GM23338 (cell line): Measurements from ENCODE around the gene L1CAM. TPM values are rescaled to one million over a fixed set of nuclear protein-coding genes. Genes with fewer than 3 reads are reported as not detected.

Experiments used
- ATAC-seq: fragments of 200-7000 bp; cut with Tn5 transposase; 3 replicates; pipeline ENCODE4 v1.9.1; 2020
- DNase-seq: peaks from one replicate; pipeline ENCODE4 v3.0.0-alpha.2; 2015; ENCODE audit warnings: low spot score
- H2AFZ ChIP-seq: fragments of 200-600 bp; sonication (generic); 2 replicates; pipeline ENCODE4 v1.8.0; 2016; ENCODE audit warnings: antibody characterized with exemption, mild to moderate bottlenecking, moderate library complexity
- H3F3A ChIP-seq: fragments of 200-600 bp; sonication (generic); replicated peaks from 2 replicates; pipeline ENCODE4 v1.8.0; 2017; ENCODE audit warnings: antibody characterized with exemption, mixed run types, low read depth
- H3K27ac ChIP-seq: fragments of 200-600 bp; sonication (generic); 2 replicates; pipeline ENCODE4 v1.6.1; 2016; ENCODE audit warnings: low read depth
- H3K27me3 ChIP-seq: fragments of 200-600 bp; sonication (generic); 2 replicates; pipeline ENCODE4 v1.8.0; 2016; ENCODE audit warnings: mild to moderate bottlenecking, mixed run types, moderate library complexity; ENCODE audit not compliant: insufficient read depth
- H3K36me3 ChIP-seq: fragments of 200-600 bp; sonication (generic); 2 replicates; pipeline ENCODE4 v1.8.0; 2016; ENCODE audit warnings: mild to moderate bottlenecking; ENCODE audit not compliant: insufficient read depth
- H3K4me1 ChIP-seq: fragments of 200-600 bp; sonication (generic); 2 replicates; pipeline ENCODE4 v1.8.0; 2016; ENCODE audit warnings: mild to moderate bottlenecking, moderate library complexity; ENCODE audit not compliant: insufficient read depth
- H3K4me2 ChIP-seq: fragments of 200-600 bp; sonication (generic); 2 replicates; pipeline ENCODE4 v1.7.1; 2017; ENCODE audit warnings: mixed run types
- H3K4me3 ChIP-seq: fragments of 200-600 bp; sonication (generic); 2 replicates; pipeline ENCODE4 v1.6.1; 2016; ENCODE audit warnings: mixed run types
- H3K79me2 ChIP-seq: fragments of 200-600 bp; sonication (generic); replicated peaks from 2 replicates; pipeline ENCODE4 v1.8.0; 2017; ENCODE audit warnings: mild to moderate bottlenecking; ENCODE audit not compliant: insufficient read depth
- H3K9me2 ChIP-seq: fragments of 200-600 bp; sonication (generic); 2 replicates; pipeline ENCODE4 v1.8.0; 2017; ENCODE audit not compliant: insufficient read depth
- H4K20me1 ChIP-seq: fragments of 200-600 bp; sonication (generic); replicated peaks from 2 replicates; pipeline ENCODE4 v1.8.0; 2017; ENCODE audit warnings: mild to moderate bottlenecking; ENCODE audit not compliant: insufficient read depth
- H3K27ac Mint-ChIP-seq: 2 replicates; pipeline ENCODE4 v1.8.0; 2020; ENCODE audit warnings: inconsistent platforms, mild to moderate bottlenecking, moderate library complexity, mixed read lengths
- H3K27me3 Mint-ChIP-seq: 3 replicates; pipeline ENCODE4 v1.8.0; 2022; ENCODE audit warnings: low read depth, mild to moderate bottlenecking, moderate library complexity, mixed read lengths, inconsistent platforms; ENCODE audit not compliant: insufficient read depth, poor library complexity
- H3K36me3 Mint-ChIP-seq: 3 replicates; pipeline ENCODE4 v1.8.0; 2021; ENCODE audit warnings: low read depth, mild to moderate bottlenecking, inconsistent platforms, moderate library complexity, mixed read lengths
- H3K4me1 Mint-ChIP-seq: 3 replicates; pipeline ENCODE4 v1.8.0; 2020; ENCODE audit warnings: mild to moderate bottlenecking, inconsistent platforms, mixed read lengths
- H3K4me3 Mint-ChIP-seq: 3 replicates; pipeline ENCODE4 v1.8.0; 2021; ENCODE audit warnings: moderate library complexity, mild to moderate bottlenecking, inconsistent platforms, mixed read lengths
- H3K9me3 Mint-ChIP-seq: 3 replicates; pipeline ENCODE4 v1.8.0; 2020; ENCODE audit warnings: moderate library complexity, mild to moderate bottlenecking, inconsistent platforms, mixed read lengths
- CREB1 ChIP-seq: fragments of 250-450 bp; sonication (Bioruptor Pico); IDR thresholded peaks from 2 replicates; pipeline ENCODE4 v1.5.0; 2020; ENCODE audit warnings: low read depth, mild to moderate bottlenecking, moderate library complexity
- EZH2phosphoT487 ChIP-seq: fragments of 200-600 bp; sonication (generic); IDR thresholded peaks from one replicate; pipeline ENCODE4 v1.8.1; 2018; ENCODE audit warnings: antibody characterized with exemption; ENCODE audit not compliant: unreplicated experiment
- NANOG ChIP-seq: IDR thresholded peaks from 2 replicates; pipeline ENCODE4 v1.6.1; 2016; ENCODE audit warnings: antibody characterized with exemption, borderline replicate concordance
- POLR2AphosphoS5 ChIP-seq: IDR thresholded peaks from 2 replicates; pipeline ENCODE4 v1.6.1; 2016; ENCODE audit warnings: antibody characterized with exemption, low read depth
- STAT1 ChIP-seq: IDR thresholded peaks from one replicate; pipeline ENCODE4 v1.6.1; 2016; ENCODE audit warnings: antibody characterized with exemption; ENCODE audit not compliant: unreplicated experiment
- ZNF331 ChIP-seq: fragments of 250-450 bp; sonication (Bioruptor Pico); IDR thresholded peaks from 2 replicates; pipeline ENCODE4 v1.5.0; 2020; ENCODE audit warnings: low read depth, mild to moderate bottlenecking, moderate library complexity
- polyA plus RNA-seq: library from polyadenylated mRNA; unstranded; fragments of >200 nt; fragmentation: Nextera tagmentation; extraction: Ambion mirVana; gene quantifications from 2 replicates; pipeline ENCODE4 v1.2.1, GENCODE V29; 2016
- total RNA-seq: library from RNA; depleted of rRNA; stranded (reverse); fragments of >200 nt; shearing (Covaris generic); gene quantifications from 2 replicates; pipeline ENCODE4 v1.2.3, GENCODE V29; 2014
- TF ChIP-seq, protein P1 (sequence below): IDR thresholded peaks from one replicate; pipeline ENCODE4 v1.6.1; 2018; ENCODE audit warnings: antibody characterized with exemption; ENCODE audit not compliant: unreplicated experiment
- TF ChIP-seq, protein P2 (sequence below): IDR thresholded peaks from 2 replicates; pipeline ENCODE4 v1.6.1; 2016; ENCODE audit warnings: antibody characterized with exemption
- TF ChIP-seq, protein P3 (sequence below), 2 experiments: fragments of 200-600 bp in 1 of 2; sonication (generic) in 1 of 2; conservative IDR thresholded peaks; 2 replicates each; pipeline versions ENCODE4 v1.5.1 to v1.6.1; 2016 to 2017; ENCODE audit warnings: antibody characterized with exemption in 2 of 2, low read depth in 2 of 2, mild to moderate bottlenecking in 2 of 2, moderate library complexity in 1 of 2

Gene L1CAM
- total and polyA plus RNA-seq, 2 experiments from 2014 or later, result 7.4 to 29.2 TPM

DNA sequence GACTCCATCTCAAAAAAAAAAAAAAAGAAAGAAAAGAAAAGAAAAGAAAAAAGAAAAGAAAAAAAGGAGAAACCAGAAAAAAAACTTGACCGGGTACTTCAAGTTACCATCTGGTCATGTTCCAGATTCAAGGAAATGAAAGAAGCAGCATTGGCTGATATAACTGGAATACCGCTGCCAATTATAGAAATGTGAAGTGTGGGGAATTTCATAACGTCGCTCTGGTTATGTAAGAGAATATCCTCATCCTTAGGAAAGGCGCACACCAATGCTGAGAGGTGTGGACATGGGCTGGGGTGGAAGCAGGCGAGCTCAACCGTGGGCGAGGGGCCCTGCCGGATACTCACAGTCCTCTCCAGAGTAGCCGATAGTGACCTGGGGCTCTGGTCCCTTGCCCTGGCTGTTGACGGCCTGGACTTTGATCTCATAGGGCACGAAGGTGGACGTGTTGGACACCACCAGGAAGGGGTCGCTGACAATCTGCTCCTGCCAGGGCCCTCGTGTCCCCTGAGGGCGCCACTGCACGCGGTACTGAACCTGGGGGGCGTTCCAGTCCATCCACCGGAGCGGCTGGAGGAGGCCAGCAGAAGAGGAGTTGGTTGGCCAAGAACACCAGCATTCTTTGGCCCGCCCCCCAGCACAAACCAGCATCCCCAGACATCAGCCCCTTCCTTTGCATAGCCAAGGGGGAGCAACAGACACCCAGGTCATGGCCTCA is 19.5 kb downstream of the L1CAM start:
- ATAC-seq (no peak), DNase-seq (no peak)
- Mint-ChIP-seq H3K27ac (no peak overlapping the region), H3K4me3 (no peak overlapping the region), H3K27me3 (peaks cover 3% of the 10 kb centered on the region), H3K36me3 (peaks cover 19% of the 10 kb centered on the region), H3K4me1 (peaks cover 15% of the 10 kb centered on the region), H3K9me3 (no peaks in the 10 kb centered on the region)
- H3K27me3 ChIP-seq, result no peaks in the 10 kb centered on the region
- H3K36me3 ChIP-seq, result no peaks in the 10 kb centered on the region
- no peaks in the 10 kb centered on the region; the same call in 1 of the 2 replicates for H3K4me1 ChIP-seq
- no peak overlapping the region for H2AFZ ChIP-seq
- no peak overlapping the region for H3K4me2 ChIP-seq
- no peaks in the 10 kb centered on the region for H3K9me2 ChIP-seq
- H4K20me1 ChIP-seq, result no peaks in the 10 kb centered on the region
- TF ChIP-seq CREB1 (CRISPR knock-in tag) (no peak), POLR2AphosphoS5 (no peak)
- no peak overlapping the region for H3K27ac ChIP-seq
- H3K79me2 ChIP-seq, result no peaks in the 10 kb centered on the region
- H3F3A ChIP-seq, result no peaks in the 10 kb centered on the region
- no peak overlapping the region for H3K4me3 ChIP-seq

DNA sequence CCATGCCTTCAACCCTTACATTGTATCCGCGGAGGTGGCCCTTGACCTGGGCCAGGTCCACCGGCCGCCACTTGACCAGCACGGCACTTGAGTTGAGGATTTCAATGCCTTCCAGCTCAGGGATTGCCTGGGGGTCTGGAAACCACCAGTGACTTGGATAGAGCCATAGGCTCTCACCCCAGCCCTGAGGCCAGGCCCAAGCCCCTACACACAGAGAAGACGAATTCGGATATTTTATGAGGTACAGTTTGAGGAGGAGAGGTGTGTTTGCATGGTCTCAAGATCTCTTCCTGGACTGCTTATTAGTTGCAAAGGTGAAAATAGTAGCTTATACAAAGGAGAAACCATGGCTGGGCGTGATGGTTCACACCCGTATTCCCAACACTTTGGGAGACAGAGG is 20.3 kb downstream of the L1CAM start:
- Histone ChIP-seq H3K27me3 (no peaks in the 10 kb centered on the region), H3K4me1 (no peaks in the 10 kb centered on the region; the same call in 1 of the 2 replicates), H3F3A (no peaks in the 10 kb centered on the region), H3K4me2 (no peak overlapping the region), H2AFZ (no peak overlapping the region), H3K9me2 (no peaks in the 10 kb centered on the region), H3K79me2 (no peaks in the 10 kb centered on the region), H3K4me3 (no peak overlapping the region), H3K27ac (no peak overlapping the region), H4K20me1 (no peaks in the 10 kb centered on the region), H3K36me3 (no peaks in the 10 kb centered on the region)
- ATAC-seq, result no peak
- no peak overlapping the region for H3K4me3 Mint-ChIP-seq
- H3K27me3 Mint-ChIP-seq, result peaks cover 3% of the 10 kb centered on the region
- H3K36me3 Mint-ChIP-seq, result peaks cover 18% of the 10 kb centered on the region
- peaks cover 16% of the 10 kb centered on the region for H3K4me1 Mint-ChIP-seq
- no peaks in the 10 kb centered on the region for H3K9me3 Mint-ChIP-seq
- 0 out of 2 replicates have a peak overlapping the region, but pooled peaks have one; percentile 67 for H3K27ac Mint-ChIP-seq
- no peak for DNase-seq
- TF ChIP-seq, protein P1, sequence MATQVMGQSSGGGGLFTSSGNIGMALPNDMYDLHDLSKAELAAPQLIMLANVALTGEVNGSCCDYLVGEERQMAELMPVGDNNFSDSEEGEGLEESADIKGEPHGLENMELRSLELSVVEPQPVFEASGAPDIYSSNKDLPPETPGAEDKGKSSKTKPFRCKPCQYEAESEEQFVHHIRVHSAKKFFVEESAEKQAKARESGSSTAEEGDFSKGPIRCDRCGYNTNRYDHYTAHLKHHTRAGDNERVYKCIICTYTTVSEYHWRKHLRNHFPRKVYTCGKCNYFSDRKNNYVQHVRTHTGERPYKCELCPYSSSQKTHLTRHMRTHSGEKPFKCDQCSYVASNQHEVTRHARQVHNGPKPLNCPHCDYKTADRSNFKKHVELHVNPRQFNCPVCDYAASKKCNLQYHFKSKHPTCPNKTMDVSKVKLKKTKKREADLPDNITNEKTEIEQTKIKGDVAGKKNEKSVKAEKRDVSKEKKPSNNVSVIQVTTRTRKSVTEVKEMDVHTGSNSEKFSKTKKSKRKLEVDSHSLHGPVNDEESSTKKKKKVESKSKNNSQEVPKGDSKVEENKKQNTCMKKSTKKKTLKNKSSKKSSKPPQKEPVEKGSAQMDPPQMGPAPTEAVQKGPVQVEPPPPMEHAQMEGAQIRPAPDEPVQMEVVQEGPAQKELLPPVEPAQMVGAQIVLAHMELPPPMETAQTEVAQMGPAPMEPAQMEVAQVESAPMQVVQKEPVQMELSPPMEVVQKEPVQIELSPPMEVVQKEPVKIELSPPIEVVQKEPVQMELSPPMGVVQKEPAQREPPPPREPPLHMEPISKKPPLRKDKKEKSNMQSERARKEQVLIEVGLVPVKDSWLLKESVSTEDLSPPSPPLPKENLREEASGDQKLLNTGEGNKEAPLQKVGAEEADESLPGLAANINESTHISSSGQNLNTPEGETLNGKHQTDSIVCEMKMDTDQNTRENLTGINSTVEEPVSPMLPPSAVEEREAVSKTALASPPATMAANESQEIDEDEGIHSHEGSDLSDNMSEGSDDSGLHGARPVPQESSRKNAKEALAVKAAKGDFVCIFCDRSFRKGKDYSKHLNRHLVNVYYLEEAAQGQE, result no peak
- TF ChIP-seq, protein P2, sequence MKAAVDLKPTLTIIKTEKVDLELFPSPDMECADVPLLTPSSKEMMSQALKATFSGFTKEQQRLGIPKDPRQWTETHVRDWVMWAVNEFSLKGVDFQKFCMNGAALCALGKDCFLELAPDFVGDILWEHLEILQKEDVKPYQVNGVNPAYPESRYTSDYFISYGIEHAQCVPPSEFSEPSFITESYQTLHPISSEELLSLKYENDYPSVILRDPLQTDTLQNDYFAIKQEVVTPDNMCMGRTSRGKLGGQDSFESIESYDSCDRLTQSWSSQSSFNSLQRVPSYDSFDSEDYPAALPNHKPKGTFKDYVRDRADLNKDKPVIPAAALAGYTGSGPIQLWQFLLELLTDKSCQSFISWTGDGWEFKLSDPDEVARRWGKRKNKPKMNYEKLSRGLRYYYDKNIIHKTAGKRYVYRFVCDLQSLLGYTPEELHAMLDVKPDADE, result no peak
- TF ChIP-seq, protein P3, sequence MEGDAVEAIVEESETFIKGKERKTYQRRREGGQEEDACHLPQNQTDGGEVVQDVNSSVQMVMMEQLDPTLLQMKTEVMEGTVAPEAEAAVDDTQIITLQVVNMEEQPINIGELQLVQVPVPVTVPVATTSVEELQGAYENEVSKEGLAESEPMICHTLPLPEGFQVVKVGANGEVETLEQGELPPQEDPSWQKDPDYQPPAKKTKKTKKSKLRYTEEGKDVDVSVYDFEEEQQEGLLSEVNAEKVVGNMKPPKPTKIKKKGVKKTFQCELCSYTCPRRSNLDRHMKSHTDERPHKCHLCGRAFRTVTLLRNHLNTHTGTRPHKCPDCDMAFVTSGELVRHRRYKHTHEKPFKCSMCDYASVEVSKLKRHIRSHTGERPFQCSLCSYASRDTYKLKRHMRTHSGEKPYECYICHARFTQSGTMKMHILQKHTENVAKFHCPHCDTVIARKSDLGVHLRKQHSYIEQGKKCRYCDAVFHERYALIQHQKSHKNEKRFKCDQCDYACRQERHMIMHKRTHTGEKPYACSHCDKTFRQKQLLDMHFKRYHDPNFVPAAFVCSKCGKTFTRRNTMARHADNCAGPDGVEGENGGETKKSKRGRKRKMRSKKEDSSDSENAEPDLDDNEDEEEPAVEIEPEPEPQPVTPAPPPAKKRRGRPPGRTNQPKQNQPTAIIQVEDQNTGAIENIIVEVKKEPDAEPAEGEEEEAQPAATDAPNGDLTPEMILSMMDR (conservative IDR thresholded peaks at IDR 0.05; ENCODE audit: low read depth in 2 of 2), result no peak
- TF ChIP-seq EZH2phosphoT487 (no peak), POLR2AphosphoS5 (no peak), NANOG (no peak), STAT1 (no peak), CREB1 (CRISPR knock-in tag) (no peak), ZNF331 (no peak)
